Hindlimb muscle (tissue), 1 donor: ENCODE measurements around the gene PCDHGA7. TPM values are rescaled to one million over a fixed set of nuclear protein-coding genes. Genes with fewer than 3 reads are reported as not detected.
A peak's percentile ranks its signal among the peaks of the same experiment; 100 is the strongest.
"Not testable (repeated sequence)": the region's sequence is repeated elsewhere in the genome, so short reads cannot be mapped to it uniquely, and the experiment has no call there.

Source experiments
- DNase-seq: peaks from one replicate; pipeline ENCODE4 v3.0.0-alpha.2; 2013
- polyA plus RNA-seq: library from polyadenylated mRNA; unstranded; fragments of 120-200 nt; gene quantifications from one replicate; pipeline ENCODE4 v1.2.1, GENCODE V29; 2013; ENCODE audit not compliant: insufficient read length

Gene PCDHGA7
- polyA plus RNA-seq = 1.6 TPM

DNA sequence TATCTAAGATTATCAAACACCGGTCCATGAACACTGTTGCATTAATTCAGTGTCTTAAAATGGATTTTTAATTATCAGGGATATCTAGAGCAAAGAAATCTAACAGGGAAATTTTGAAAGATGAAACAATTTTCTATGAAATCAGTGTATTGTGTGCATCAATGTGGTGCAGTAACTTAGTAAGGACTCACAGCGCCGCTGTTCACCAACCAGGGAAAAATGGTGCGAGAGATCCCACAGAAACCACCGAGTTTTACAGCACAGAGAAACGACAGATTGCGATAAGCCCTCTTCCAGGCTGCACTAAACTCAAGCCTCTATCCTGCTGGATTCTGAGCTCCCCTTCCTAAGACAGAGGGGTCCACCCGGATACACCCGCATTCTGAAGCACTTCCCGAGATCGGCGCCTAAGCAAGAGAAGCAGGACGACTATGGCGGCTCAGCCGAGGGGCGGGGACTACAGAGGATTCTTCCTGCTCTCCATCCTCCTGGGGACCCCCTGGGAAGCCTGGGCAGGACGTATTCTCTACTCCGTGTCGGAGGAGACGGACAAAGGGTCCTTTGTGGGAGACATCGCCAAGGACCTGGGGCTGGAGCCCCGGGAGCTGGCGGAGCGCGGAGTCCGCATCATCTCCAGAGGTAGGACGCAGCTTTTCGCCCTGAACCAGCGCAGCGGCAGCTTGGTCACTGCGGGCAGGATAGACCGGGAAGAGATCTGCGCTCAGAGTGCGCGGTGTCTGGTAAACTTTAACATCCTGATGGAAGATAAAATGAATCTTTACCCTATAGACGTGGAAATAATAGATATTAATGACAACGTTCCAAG is at the start of gene PCDHGA7:
Gene PCDHGA7, plus strand, starts transcription at position 274 of the 826 bp plus-strand sequence. Its CDS starts 158 bp downstream, at position 432.
- no peak for DNase-seq

DNA sequence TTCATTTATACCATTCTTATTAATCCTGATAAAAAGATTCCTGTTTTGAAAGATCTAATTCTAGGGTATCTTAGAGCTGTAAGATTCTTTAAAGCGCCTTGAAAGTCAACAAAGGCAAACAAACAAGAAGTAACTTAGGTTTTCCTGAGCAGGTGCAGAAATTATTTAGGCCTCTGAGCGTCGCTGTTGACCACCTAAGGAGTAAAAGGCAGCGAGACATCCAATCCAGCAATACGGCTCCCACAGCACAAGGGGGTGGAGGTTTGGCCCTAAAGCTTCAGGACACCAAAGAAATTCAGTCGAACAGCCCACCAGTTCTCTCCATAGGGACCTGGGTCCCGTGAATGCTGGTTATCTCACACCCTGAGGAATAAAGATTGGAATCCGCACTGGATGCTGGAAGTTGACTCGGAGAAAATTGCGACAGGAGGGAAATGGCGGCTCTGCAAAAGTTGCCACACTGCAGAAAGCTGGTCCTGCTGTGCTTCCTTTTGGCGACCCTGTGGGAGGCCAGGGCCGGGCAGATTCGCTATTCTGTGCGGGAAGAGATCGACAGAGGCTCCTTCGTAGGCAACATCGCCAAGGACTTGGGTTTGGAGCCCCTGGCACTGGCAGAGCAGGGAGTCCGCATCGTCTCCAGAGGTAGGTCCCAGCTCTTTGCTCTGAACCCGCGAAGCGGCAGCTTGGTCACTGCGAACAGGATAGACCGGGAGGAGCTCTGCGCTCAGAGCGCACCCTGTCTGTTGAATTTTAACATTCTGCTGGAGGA is 43.8 kb upstream of the PCDHGA7 start, which contains the start of gene PCDHGA2:
Gene PCDHGA2, plus strand, starts transcription at position 223 of the 769 bp plus-strand sequence.
- peak; percentile 19 for DNase-seq

DNA sequence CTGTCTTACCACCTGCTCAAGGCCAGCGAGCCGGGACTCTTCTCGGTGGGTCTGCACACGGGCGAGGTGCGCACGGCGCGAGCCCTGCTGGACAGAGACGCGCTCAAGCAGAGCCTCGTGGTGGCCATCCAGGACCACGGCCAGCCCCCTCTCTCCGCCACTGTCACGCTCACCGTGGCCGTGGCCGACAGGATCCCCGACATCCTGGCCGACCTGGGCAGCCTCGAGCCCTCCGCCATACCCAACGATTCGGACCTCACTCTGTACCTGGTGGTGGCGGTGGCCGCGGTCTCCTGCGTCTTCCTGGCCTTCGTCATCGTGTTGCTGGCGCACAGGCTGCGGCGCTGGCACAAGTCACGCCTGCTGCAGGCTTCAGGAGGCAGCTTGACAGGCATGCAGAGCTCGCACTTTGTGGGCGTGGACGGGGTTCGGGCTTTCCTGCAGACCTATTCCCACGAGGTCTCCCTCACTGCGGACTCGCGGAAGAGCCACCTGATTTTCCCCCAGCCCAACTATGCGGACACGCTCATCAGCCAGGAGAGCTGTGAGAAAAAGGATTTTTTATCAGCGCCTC is 41.7 kb upstream of the PCDHGA7 start:
- DNase-seq = not testable (repeated sequence)

DNA sequence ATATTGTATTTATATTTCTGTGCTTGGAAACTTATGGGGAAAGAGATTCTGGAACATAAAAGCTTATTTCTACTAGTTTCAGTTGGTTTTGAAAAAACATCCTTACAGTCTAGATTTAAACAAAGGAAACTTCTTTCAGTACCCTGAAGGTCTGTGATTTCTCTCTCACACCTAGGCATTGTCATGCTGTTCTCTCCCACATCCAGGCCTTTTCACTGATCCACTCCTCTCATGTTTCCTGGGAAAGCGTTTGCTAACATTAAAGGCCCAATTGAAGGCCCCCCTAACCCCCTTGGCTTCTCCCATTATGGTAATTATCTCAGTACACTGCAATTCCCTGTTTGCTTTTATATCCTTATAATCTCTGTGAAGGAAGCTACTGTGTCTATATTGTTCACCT is 39.8 kb upstream of the PCDHGA7 start:
- DNase-seq = no peak

DNA sequence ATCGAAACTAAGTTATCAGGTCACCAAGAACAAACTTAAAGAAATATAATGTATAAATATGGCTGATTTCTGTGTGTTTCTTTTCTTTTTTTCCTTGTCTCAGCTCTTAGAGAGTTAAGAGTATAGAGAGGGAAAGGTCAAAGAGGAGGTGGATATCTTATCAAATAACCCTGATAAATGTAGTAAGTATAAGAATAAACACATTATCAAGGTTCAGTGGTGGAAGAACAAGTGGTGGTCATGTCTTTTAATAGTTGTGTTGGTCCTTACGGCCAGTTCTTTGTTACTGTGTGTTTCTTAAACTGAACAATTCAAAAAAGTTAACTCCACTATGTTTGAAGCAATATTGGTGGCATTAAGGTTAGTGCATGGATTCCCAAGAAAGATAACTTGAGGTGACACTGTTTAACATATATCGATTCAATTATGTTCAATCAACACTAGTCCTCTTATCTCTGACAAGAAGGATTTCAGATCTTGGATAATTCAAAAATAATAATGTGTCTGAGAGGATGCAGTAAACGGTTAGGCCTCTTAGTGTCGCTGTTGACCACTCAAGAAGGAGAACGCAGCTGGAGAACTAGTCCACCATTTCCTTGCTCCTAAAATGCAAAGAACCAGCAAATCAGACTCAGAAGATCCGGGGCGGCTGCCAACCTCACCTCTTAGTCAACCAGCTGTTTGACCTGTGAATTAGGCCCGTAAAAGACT is 39.1 kb upstream of the PCDHGA7 start, which contains the start of gene PCDHGA3:
Gene PCDHGA3, plus strand, starts transcription at position 588 of the 711 bp plus-strand sequence. CDS start 205 bp downstream, outside the sequence.
- DNase-seq = no peak

DNA sequence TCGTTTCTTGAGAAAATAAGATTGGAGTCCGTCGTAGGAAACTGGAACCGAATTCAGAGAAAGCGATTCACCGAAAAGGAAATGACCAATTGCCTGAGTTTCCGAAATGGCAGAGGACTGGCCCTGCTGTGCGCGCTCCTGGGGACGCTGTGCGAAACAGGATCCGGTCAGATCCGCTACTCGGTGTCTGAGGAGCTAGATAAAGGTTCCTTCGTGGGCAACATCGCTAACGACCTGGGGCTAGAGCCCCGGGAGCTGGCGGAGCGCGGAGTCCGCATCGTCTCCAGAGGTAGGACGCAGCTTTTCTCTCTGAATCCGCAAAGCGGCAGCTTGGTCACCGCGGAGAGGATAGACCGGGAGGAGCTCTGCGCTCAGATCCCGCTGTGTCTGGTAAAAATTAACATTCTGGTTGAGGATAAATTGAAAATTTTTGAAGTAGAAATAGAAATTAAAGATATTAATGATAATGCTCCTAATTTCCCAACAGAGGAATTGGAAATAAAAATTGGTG is 38.5 kb upstream of the PCDHGA7 start:
- DNase-seq = no peak

DNA sequence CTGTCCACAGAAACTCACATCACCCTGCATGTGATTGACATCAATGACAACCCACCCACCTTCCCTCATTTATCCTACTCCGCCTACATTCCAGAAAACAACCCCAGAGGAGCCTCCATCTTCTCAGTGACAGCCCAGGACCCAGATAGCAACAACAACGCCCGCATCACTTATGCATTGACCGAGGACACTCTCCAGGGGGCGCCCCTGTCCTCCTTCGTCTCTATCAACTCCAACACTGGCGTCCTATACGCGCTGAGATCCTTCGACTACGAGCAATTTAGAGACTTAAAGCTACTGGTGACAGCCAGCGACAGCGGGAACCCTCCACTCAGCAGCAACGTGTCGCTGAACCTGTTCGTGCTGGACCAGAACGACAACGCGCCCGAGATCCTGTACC is 37.2 kb upstream of the PCDHGA7 start:
- DNase-seq = no peak

DNA sequence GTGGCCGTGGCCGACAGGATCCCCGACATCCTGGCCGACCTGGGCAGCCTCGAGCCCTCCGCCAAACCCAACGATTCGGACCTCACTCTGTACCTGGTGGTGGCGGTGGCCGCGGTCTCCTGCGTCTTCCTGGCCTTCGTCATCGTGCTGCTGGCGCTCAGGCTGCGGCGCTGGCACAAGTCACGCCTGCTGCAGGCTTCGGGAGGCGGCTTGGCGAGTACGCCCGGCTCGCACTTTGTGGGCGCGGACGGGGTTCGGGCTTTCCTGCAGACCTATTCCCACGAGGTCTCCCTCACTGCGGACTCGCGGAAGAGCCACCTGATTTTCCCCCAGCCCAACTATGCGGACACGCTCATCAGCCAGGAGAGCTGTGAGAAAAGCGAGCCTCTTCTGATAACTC is 36.5 kb upstream of the PCDHGA7 start:
- not testable (repeated sequence) for DNase-seq

DNA sequence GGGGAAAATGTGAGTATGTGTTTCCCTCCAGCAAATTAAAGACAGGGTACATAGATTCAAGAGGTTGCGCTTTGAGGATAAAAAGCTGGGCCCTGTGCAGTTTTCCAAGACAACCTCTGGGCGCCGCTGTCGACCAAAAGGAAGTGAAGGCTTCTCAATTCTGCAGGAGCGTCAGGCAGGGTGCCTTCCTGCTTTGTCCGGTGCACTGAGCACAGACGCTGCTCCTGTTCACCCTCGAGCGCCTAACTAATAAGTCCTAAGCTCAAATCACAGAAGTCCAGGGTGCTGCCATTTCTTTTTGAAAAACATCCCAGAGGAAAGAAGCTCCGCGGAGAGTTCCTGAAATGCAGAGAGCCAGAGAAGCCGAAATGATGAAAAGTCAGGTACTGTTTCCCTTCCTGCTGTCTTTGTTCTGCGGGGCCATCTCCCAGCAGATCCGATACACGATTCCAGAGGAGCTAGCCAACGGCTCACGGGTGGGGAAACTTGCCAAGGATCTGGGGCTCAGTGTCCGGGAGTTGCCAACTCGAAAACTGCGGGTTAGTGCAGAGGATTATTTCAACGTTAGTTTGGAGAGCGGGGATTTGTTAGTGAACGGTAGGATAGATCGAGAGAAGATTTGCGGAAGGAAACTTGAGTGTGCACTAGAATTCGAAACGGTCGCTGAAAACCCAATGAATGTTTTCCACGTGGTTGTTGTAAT is 32.5 kb upstream of the PCDHGA7 start, which contains the start of gene PCDHGB1:
Gene PCDHGB1, plus strand, starts transcription at position 183 of the 703 bp plus-strand sequence. Its CDS starts 162 bp downstream, at position 345.
- DNase-seq = no peak

DNA sequence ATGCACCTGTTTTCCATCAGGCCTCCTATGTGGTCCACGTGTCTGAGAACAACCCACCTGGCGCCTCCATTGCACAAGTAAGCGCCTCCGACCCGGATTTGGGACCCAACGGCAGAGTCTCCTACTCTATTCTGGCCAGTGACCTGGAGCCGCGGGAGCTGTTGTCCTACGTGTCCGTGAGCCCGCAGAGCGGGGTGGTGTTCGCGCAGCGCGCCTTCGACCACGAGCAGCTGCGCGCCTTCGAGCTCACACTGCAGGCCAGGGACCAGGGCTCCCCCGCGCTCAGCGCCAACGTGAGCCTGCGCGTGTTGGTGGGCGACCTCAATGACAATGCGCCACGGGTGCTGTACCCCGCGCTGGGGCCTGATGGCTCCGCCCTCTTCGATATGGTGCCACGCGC is 31.0 kb upstream of the PCDHGA7 start:
- DNase-seq = no peak

DNA sequence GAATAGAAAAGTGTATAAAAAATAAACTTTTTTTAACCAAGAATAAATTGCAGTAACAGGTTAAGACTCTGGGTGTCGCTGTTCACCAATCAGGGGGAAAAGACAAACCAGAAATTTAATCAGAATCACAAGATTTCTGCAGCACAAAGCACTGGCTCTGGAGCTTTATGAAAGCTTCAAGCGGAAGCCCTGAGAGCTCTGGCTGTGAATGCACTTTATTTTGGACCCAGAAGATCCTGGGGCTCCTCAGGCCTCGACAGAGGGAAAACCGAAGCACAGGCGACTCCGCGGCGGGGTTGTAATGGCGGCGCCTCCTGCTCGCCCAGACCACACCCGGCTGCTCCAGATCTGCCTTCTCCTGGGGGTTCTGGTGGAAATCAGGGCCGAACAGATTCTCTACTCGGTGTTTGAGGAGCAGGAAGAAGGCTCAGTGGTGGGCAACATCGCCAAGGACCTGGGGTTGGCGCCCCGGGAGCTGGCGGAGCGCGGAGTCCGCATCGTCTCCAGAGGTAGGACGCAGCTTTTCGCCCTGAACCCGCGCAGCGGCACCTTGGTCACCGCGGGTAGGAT is 27.6 kb upstream of the PCDHGA7 start, which contains the start of gene PCDHGA4:
Gene PCDHGA4, plus strand, starts transcription at position 122 of the 570 bp plus-strand sequence. Its CDS starts 87 bp downstream, at position 209.
- DNase-seq = no peak

DNA sequence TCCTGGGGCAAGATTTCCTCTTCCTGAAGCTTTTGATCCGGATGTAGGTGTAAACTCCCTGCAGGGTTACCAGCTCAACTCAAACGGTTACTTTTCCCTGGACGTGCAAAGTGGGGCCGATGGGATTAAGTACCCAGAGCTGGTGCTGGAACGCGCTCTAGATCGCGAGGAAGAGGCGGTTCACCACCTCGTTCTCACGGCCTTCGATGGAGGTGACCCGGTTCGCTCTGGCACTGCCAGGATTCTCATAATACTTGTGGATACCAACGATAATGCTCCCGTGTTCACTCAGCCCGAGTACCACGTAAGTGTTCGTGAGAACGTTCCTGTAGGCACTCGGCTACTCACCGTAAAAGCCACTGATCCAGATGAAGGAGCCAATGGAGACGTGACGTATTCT is 26.9 kb upstream of the PCDHGA7 start:
- DNase-seq = no peak

DNA sequence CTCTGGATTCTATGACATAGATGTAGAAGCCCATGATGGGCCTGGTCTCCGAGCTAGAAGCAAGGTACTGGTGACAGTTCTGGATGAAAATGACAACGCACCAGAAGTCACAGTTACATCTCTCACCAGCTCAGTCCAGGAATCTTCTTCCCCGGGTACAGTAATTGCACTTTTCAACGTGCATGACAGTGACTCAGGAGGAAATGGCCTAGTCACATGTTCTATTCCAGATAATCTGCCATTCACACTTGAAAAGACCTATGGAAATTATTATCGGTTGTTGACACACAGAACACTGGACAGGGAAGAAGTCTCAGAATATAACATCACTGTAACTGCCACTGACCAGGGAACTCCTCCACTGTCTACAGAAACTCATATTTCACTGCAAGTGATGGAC is 26.4 kb upstream of the PCDHGA7 start:
- no peak for DNase-seq

DNA sequence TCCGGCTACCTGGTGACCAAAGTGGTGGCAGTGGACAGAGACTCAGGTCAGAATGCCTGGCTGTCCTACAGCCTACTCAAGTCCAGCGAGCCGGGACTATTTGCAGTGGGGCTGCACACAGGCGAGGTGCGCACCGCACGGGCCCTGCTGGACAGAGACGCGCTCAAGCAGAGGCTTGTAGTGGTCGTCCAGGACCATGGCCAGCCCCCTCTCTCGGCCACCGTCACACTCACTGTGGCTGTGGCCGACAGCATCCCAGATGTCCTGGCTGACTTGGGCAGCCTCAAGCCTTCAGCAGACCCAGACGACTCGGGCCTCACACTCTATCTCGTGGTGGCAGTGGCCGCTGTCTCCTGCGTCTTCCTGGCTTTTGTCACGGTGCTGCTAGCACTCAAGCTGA is 25.6 kb upstream of the PCDHGA7 start:
- DNase-seq = no peak

DNA sequence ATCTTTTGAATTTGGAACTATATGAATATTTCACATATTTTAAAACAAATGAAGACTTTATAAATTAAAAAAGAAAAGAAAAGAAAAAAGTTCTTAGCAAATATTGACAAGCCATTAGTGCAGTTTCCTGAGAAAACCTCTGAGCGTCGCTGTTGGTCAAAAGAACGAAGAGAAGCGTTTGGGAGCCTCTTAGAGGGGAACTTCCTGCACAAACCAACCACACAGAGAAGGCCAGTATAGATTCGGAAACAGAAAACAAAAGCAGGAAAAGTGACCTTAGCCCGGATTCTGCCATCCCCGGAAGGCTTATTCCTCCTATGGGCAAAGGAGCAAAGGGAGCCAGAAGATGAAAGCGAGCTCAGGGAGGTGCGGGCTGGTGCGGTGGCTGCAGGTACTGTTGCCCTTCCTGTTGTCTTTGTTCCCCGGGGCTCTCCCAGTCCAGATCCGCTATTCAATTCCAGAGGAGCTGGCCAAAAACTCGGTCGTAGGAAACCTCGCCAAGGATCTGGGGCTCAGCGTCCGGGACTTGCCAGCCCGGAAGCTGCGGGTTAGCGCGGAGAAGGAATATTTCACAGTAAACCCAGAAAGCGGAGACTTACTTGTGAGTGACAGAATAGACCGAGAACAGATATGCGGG is 22.6 kb upstream of the PCDHGA7 start, which contains the start of gene PCDHGB2:
Gene PCDHGB2, plus strand, starts transcription at position 205 of the 637 bp plus-strand sequence. Its CDS starts 142 bp downstream, at position 347.
- DNase-seq = no peak

DNA sequence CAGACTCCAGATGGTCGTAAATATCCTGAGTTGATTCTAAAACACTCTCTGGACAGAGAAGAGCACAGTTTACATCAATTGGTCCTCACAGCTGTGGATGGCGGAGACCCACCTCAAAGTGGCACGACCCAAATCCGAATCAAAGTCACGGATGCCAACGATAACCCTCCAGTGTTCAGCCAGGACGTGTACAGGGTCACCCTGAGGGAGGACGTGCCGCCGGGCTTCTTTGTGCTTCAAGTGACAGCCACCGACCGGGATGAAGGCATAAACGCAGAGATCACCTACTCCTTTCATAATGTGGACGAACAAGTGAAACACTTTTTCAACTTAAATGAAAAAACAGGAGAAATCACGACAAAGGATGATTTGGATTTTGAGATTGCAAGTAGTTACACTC is 21.9 kb upstream of the PCDHGA7 start:
- no peak for DNase-seq

DNA sequence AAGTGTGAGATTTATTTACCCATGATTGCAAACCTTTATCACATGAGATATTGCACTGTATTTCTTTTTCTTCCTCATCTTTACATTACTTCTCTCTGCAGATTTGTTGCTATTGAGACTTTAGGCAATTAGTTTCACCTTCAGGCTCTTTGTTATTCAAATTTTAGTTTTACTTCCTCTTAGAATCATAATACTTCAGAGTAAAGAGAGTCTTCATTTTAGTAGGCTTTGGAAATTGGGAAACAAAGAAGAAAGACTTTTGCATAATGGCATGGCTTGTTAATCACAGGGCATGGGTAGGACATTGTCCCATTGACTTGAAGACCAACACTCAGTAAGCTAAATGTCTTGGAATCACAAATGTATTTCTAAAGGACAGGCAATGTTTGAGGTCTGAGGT is 19.8 kb upstream of the PCDHGA7 start:
- no peak for DNase-seq

DNA sequence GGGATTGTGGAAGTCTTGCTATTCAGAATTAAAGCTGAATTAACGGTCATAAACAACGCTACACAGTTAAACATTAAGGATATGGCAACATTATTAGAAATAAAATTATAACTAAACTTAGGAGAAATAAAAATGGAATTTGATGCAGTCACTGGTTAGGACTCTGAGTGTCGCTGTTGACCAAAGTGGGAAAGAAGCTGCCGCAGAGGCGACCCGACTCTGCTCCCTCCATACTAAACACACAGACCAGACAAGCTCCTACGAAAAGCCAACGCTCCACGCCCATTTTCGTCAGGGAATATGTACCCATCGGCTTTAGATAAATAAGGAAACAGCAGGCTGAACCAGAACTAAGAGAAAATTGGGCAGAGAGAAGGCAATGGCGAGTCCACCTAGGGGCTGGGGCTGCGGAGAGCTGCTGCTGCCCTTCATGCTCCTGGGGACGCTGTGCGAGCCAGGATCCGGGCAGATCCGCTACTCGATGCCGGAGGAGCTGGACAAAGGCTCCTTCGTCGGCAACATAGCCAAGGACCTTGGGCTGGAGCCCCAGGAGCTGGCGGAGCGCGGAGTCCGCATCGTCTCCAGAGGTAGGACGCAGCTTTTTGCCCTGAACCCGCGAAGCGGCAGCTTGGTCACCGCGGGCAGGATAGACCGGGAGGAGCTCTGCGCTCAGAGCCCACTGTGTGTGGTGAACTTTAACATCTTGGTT is 18.4 kb upstream of the PCDHGA7 start, which contains the start of gene PCDHGA5:
Gene PCDHGA5, plus strand, starts transcription at position 211 of the 709 bp plus-strand sequence. Its CDS starts 169 bp downstream, at position 380.
- DNase-seq = no peak
